ENCODE measurements around the gene ANLN.

DNA sequence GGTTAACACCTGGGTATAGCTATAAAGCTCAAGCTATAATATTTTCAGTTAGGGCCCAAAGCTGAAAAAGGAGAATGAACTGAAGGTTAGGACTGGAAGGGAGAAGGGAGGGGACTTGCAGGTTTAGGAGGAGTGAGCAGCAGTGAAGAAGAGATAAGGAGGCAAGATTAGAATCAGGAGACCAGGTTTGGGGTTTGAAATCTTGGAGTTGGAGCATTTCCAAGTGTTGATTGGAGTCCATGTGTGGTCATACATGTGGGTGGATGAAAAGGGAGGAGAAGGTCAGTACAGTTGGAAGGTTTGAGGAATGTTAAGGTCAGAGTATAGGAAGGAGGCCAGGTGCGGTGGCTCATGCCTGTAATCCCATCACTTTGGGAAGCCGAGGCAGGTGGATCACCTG lies 8.6 kb upstream of the ANLN start:
- TF ChIP-seq, protein P1, sequence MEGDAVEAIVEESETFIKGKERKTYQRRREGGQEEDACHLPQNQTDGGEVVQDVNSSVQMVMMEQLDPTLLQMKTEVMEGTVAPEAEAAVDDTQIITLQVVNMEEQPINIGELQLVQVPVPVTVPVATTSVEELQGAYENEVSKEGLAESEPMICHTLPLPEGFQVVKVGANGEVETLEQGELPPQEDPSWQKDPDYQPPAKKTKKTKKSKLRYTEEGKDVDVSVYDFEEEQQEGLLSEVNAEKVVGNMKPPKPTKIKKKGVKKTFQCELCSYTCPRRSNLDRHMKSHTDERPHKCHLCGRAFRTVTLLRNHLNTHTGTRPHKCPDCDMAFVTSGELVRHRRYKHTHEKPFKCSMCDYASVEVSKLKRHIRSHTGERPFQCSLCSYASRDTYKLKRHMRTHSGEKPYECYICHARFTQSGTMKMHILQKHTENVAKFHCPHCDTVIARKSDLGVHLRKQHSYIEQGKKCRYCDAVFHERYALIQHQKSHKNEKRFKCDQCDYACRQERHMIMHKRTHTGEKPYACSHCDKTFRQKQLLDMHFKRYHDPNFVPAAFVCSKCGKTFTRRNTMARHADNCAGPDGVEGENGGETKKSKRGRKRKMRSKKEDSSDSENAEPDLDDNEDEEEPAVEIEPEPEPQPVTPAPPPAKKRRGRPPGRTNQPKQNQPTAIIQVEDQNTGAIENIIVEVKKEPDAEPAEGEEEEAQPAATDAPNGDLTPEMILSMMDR (IDR thresholded peaks at IDR 0.05), result no peak
- no peak for TF ChIP-seq POLR2A (IDR thresholded peaks at IDR 0.05)

Data from body of pancreas (tissue), 4 donors.